ENCODE results near the gene KCNN3. TPM values are rescaled to one million over a fixed set of nuclear protein-coding genes. Genes with fewer than 3 reads are reported as not detected.

Gene KCNN3
- total RNA-seq, 6 donors from 2014 or later: 2.7 to 6.6 (median 3.7) TPM

- Histone ChIP-seq H3K27ac (no peak overlapping the region), H3K4me1 (peaks cover 6 to 17% (median 12%) of the 10 kb centered on the region in 4 donors), H3K27me3 (peaks cover 0 to 1% (median under 1%) of the 10 kb centered on the region in 4 donors), H3K4me3 (no peak overlapping the region), H3K36me3 (no peaks in the 10 kb centered on the region), H3K9me3 (no peaks in the 10 kb centered on the region)
- TF ChIP-seq EP300 (IDR thresholded peaks at IDR 0.05): no peak
- DNase-seq (no peak), ATAC-seq (ENCODE audit: low FRiP score in 2 of 2) (no peak)
- 86 to 87% methylated on average over 5 of the region's 5 CpGs for WGBS, 2 donors
Measured at GRCh38 chr1:154874465-154874864, 4.4 kb upstream of the KCNN3 start.

GRCh38 chr1:154873321-154873950 lies 3.4 kb upstream of the KCNN3 start:
- Histone ChIP-seq H3K9me3 (no peaks in the 10 kb centered on the region), H3K27me3 (peaks cover 0 to 5% (median 1%) of the 10 kb centered on the region in 4 donors), H3K4me1 (peaks cover 12 to 26% (median 21%) of the 10 kb centered on the region in 4 donors), H3K4me3 (no peak overlapping the region), H3K27ac (no peak overlapping the region), H3K36me3 (no peaks in the 10 kb centered on the region)
- ATAC-seq (ENCODE audit: low FRiP score in 2 of 2) (no peak), DNase-seq (no peak)
- WGBS, 2 donors: 84 to 88% methylated on average over 9 of the region's 9 CpGs
- no peak for TF ChIP-seq POLR2AphosphoS5 (IDR thresholded peaks at IDR 0.05)

- WGBS, 2 donors: 0 to 5% methylated on average over 1 of the region's 1 CpG
- Histone ChIP-seq H3K4me3 (no peak overlapping the region), H3K27ac (no peak overlapping the region), H3K9me3 (no peaks in the 10 kb centered on the region), H3K36me3 (no peaks in the 10 kb centered on the region), H3K4me1 (peaks cover 12 to 38% (median 26%) of the 10 kb centered on the region in 4 donors), H3K27me3 (peaks cover 0 to 5% (median 2%) of the 10 kb centered on the region in 4 donors)
- no peak for DNase-seq
- no peak for ATAC-seq (ENCODE audit: low FRiP score in 2 of 2)
- no peak for TF ChIP-seq EP300 (IDR thresholded peaks at IDR 0.05)
- no peak for TF ChIP-seq POLR2A (IDR thresholded peaks at IDR 0.05)
- no peak for TF ChIP-seq POLR2AphosphoS5 (IDR thresholded peaks at IDR 0.05)
Measured at GRCh38 chr1:154871374-154871773, 1.3 kb upstream of the KCNN3 start.

GRCh38 chr1:154870734-154871133 lies 653 bp upstream of the KCNN3 start:
- H3K4me1 ChIP-seq: peaks cover 12 to 38% (median 26%) of the 10 kb centered on the region in 4 donors
- H3K4me3 ChIP-seq: peak overlapping the region in 1 of 4 donors; percentile 47
- no peaks in the 10 kb centered on the region for H3K9me3 ChIP-seq
- ATAC-seq (ENCODE audit: low FRiP score in 2 of 2) (no peak), DNase-seq (no peak)
- H3K27me3 ChIP-seq: peaks cover 0 to 5% (median 2%) of the 10 kb centered on the region in 4 donors
- H3K27ac ChIP-seq: no peak overlapping the region
- H3K36me3 ChIP-seq: no peaks in the 10 kb centered on the region
- TF ChIP-seq CTCF (IDR thresholded peaks at IDR 0.05) (no peak), POLR2A (IDR thresholded peaks at IDR 0.05) (no peak), EP300 (IDR thresholded peaks at IDR 0.05) (no peak), POLR2AphosphoS5 (IDR thresholded peaks at IDR 0.05) (no peak)
- 73 to 75% methylated on average over 6 of the region's 6 CpGs for WGBS, 2 donors

GRCh38 chr1:154869351-154870114 lies 548 bp downstream of the KCNN3 start:
- Histone ChIP-seq H3K36me3 (no peaks in the 10 kb centered on the region), H3K9me3 (no peaks in the 10 kb centered on the region), H3K27me3 (peaks cover 0 to 5% (median 2%) of the 10 kb centered on the region in 4 donors), H3K27ac (no peak overlapping the region), H3K4me1 (peaks cover 12 to 38% (median 26%) of the 10 kb centered on the region in 4 donors), H3K4me3 (peak overlapping the region in 3 of 4 donors; percentile 29 to 47 (median 47))
- TF ChIP-seq POLR2AphosphoS5 (IDR thresholded peaks at IDR 0.05) (no peak), POLR2A (IDR thresholded peaks at IDR 0.05) (no peak), CTCF (IDR thresholded peaks at IDR 0.05) (peak in 1 of 6 experiments; percentile 32), EP300 (IDR thresholded peaks at IDR 0.05) (no peak)
- WGBS, 2 donors: 25 to 27% methylated on average over 15 to 25 of the region's 26 CpGs
- peak; percentile 66 to 85 for DNase-seq
- peak; percentile 24 to 61 for ATAC-seq (ENCODE audit: low FRiP score in 2 of 2)

GRCh38 chr1:154867841-154868605 lies 2.1 kb downstream of the KCNN3 start:
- no peak for DNase-seq
- no peaks in the 10 kb centered on the region for H3K9me3 ChIP-seq
- H3K36me3 ChIP-seq: no peaks in the 10 kb centered on the region
- H3K27ac ChIP-seq: no peak overlapping the region
- peak overlapping the region in 3 of 4 donors; percentile 12 to 47 (median 47) for H3K4me3 ChIP-seq
- peaks cover 0 to 5% (median 2%) of the 10 kb centered on the region in 4 donors for H3K27me3 ChIP-seq
- TF ChIP-seq POLR2A (IDR thresholded peaks at IDR 0.05) (no peak), CTCF (IDR thresholded peaks at IDR 0.05) (no peak), EP300 (IDR thresholded peaks at IDR 0.05) (no peak), POLR2AphosphoS5 (IDR thresholded peaks at IDR 0.05) (no peak)
- WGBS, 2 donors: 33 to 54% methylated on average over 12 to 19 of the region's 19 CpGs
- H3K4me1 ChIP-seq: peaks cover 12 to 38% (median 26%) of the 10 kb centered on the region in 4 donors
- no peak for ATAC-seq (ENCODE audit: low FRiP score in 2 of 2)
